ENCODE data around the gene MNAT1.
"Not testable (repeated sequence)": the region's sequence is repeated elsewhere in the genome, so short reads cannot be mapped to it uniquely, and the experiment has no call there.

Gene MNAT1

DNA sequence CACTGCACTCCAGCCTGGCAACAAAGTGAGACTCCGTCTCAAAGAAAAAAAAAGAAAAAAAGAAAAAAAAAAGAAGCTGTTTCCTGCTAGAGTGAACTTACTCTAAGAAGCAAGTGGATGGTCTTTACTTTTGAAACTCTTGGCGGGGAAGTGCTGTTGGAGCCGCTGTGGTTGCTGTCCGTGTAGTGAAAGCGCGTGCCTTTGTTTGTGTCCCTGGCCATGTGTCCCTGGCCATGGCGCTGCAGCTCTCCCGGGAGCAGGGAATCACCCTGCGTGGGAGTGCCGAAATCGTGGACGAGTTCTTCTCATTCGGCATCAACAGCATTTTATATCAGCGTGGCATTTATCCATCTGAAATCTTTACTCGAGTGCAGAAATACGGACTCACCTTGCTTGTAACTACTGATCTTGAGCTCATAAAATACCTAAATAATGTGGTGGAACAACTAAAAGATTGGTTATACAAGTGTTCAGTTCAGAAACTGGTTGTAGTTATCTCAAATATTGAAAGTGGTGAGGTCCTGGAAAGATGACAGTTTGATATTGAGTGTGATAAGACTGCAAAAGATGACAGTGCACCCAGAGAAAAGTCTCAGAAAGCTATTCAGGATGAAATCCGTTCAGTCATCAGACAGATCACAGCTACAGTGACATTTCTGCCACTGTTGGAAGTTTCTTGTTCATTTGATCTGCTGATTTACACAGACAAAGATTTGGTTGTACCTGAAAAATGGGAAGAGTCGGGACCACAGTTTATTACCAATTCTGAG, 45.4 kb downstream of the MNAT1 start:
- H3K27ac ChIP-seq (ENCODE audit: extremely low read depth, low read depth, low read length); H3K4me3 ChIP-seq (ENCODE audit: low read depth, low read length); H3K4me1 ChIP-seq (ENCODE audit: control insufficient read depth, insufficient read depth, low read length); H3K9me3 ChIP-seq (ENCODE audit: control insufficient read depth, insufficient read depth, low read depth, low read length); H3K36me3 ChIP-seq (ENCODE audit: control insufficient read depth in 2 of 2, insufficient read depth in 1 of 2, low read length in 2 of 2); POLR2A ChIA-PET: not testable (repeated sequence)
- CTCF ChIA-PET: interaction anchor here (0.6 kb wide), 1 partner anchor 40 kb away, joined by 3 read pairs; no protein-coding TSS in a partner anchor

- H3K36me3 ChIP-seq (ENCODE audit: control insufficient read depth in 2 of 2, insufficient read depth in 1 of 2, low read length in 2 of 2); H3K4me3 ChIP-seq (ENCODE audit: low read depth, low read length); H3K27ac ChIP-seq (ENCODE audit: extremely low read depth, low read depth, low read length); H3K9me3 ChIP-seq (ENCODE audit: control insufficient read depth, insufficient read depth, low read depth, low read length); H3K4me1 ChIP-seq (ENCODE audit: control insufficient read depth, insufficient read depth, low read length); CTCF ChIA-PET; POLR2A ChIA-PET: not testable (repeated sequence)
These were observed 46.0 kb downstream of the MNAT1 start for GRCh38 chr14:60780558-60780957.

DNA sequence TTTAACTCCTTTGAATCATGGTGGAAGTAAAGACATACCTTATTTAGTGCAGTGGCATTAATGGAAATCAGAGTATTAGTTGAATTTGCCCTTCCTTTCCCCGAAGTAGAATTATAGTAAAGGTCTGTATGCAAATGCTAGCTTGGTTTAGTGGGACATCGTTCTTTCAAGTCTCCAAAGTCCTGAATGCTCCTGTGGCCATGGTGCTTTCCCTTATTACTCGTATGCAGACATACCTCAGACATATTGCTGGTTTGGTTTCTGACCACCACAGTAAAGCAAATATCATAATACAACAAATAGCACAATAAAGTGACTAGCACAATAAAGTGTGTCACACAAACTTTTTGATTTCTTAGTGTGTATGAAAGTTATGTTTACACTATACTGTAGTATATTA, 52.3 kb downstream of the MNAT1 start:
- Histone ChIP-seq H3K4me1 (ENCODE audit: control insufficient read depth, insufficient read depth, low read length) (no peaks in the 10 kb centered on the region), H3K9me3 (ENCODE audit: control insufficient read depth, insufficient read depth, low read depth, low read length) (no peaks in the 10 kb centered on the region), H3K27ac (ENCODE audit: extremely low read depth, low read depth, low read length) (no peak overlapping the region), H3K36me3 (ENCODE audit: control insufficient read depth in 2 of 2, insufficient read depth in 1 of 2, low read length in 2 of 2) (no peaks in the 10 kb centered on the region; a peak in 1 of 3 replicates), H3K4me3 (ENCODE audit: low read depth, low read length) (no peak overlapping the region)
- POLR2A ChIA-PET: no interaction called here
- CTCF ChIA-PET: no interaction called here
- TF ChIP-seq ZNF677 (tag by site-specific recombination; IDR thresholded peaks at IDR 0.05) (no peak), SP3 (tag by site-specific recombination; IDR thresholded peaks at IDR 0.05) (no peak), ZNF121 (tag by site-specific recombination; IDR thresholded peaks at IDR 0.05) (no peak), ZBTB26 (tag by site-specific recombination; optimal IDR thresholded peaks at IDR 0.05) (no peak), PRDM4 (tag by site-specific recombination; IDR thresholded peaks at IDR 0.05) (no peak), GLI4 (tag by site-specific recombination; IDR thresholded peaks at IDR 0.05) (no peak), SP2 (tag by site-specific recombination; IDR thresholded peaks at IDR 0.05) (no peak), ZNF514 (tag by site-specific recombination; IDR thresholded peaks at IDR 0.05) (no peak), ZNF23 (tag by site-specific recombination; IDR thresholded peaks at IDR 0.05; ENCODE audit: borderline replicate concordance) (no peak)
- TF ChIP-seq, protein P1, sequence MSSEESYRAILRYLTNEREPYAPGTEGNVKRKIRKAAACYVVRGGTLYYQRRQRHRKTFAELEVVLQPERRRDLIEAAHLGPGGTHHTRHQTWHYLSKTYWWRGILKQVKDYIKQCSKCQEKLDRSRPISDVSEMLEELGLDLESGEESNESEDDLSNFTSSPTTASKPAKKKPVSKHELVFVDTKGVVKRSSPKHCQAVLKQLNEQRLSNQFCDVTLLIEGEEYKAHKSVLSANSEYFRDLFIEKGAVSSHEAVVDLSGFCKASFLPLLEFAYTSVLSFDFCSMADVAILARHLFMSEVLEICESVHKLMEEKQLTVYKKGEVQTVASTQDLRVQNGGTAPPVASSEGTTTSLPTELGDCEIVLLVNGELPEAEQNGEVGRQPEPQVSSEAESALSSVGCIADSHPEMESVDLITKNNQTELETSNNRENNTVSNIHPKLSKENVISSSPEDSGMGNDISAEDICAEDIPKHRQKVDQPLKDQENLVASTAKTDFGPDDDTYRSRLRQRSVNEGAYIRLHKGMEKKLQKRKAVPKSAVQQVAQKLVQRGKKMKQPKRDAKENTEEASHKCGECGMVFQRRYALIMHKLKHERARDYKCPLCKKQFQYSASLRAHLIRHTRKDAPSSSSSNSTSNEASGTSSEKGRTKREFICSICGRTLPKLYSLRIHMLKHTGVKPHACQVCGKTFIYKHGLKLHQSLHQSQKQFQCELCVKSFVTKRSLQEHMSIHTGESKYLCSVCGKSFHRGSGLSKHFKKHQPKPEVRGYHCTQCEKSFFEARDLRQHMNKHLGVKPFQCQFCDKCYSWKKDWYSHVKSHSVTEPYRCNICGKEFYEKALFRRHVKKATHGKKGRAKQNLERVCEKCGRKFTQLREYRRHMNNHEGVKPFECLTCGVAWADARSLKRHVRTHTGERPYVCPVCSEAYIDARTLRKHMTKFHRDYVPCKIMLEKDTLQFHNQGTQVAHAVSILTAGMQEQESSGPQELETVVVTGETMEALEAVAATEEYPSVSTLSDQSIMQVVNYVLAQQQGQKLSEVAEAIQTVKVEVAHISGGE (tag by site-specific recombination; conservative IDR thresholded peaks at IDR 0.05; ENCODE audit: low read depth): no peak
- TF ChIP-seq, protein P2, sequence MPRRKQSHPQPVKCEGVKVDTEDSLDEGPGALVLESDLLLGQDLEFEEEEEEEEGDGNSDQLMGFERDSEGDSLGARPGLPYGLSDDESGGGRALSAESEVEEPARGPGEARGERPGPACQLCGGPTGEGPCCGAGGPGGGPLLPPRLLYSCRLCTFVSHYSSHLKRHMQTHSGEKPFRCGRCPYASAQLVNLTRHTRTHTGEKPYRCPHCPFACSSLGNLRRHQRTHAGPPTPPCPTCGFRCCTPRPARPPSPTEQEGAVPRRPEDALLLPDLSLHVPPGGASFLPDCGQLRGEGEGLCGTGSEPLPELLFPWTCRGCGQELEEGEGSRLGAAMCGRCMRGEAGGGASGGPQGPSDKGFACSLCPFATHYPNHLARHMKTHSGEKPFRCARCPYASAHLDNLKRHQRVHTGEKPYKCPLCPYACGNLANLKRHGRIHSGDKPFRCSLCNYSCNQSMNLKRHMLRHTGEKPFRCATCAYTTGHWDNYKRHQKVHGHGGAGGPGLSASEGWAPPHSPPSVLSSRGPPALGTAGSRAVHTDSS (tag by site-specific recombination; IDR thresholded peaks at IDR 0.05): no peak
- TF ChIP-seq, protein P3, sequence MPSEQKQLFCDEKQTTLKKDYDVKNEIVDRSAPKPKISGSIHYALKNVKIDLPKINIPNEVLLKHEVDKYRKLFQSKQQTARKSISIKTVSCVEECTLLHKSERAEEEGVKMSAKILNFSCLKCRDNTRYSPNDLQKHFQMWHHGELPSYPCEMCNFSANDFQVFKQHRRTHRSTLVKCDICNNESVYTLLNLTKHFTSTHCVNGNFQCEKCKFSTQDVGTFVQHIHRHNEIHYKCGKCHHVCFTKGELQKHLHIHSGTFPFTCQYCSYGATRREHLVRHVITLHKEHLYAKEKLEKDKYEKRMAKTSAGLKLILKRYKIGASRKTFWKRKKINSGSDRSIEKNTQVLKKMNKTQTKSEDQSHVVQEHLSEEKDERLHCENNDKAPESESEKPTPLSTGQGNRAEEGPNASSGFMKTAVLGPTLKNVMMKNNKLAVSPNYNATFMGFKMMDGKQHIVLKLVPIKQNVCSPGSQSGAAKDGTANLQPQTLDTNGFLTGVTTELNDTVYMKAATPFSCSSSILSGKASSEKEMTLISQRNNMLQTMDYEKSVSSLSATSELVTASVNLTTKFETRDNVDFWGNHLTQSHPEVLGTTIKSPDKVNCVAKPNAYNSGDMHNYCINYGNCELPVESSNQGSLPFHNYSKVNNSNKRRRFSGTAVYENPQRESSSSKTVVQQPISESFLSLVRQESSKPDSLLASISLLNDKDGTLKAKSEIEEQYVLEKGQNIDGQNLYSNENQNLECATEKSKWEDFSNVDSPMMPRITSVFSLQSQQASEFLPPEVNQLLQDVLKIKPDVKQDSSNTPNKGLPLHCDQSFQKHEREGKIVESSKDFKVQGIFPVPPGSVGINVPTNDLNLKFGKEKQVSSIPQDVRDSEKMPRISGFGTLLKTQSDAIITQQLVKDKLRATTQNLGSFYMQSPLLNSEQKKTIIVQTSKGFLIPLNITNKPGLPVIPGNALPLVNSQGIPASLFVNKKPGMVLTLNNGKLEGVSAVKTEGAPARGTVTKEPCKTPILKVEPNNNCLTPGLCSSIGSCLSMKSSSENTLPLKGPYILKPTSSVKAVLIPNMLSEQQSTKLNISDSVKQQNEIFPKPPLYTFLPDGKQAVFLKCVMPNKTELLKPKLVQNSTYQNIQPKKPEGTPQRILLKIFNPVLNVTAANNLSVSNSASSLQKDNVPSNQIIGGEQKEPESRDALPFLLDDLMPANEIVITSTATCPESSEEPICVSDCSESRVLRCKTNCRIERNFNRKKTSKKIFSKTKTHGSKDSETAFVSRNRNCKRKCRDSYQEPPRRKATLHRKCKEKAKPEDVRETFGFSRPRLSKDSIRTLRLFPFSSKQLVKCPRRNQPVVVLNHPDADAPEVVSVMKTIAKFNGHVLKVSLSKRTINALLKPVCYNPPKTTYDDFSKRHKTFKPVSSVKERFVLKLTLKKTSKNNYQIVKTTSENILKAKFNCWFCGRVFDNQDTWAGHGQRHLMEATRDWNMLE (tag by site-specific recombination; conservative IDR thresholded peaks at IDR 0.05; ENCODE audit: low read depth): no peak
- TF ChIP-seq, protein P4, sequence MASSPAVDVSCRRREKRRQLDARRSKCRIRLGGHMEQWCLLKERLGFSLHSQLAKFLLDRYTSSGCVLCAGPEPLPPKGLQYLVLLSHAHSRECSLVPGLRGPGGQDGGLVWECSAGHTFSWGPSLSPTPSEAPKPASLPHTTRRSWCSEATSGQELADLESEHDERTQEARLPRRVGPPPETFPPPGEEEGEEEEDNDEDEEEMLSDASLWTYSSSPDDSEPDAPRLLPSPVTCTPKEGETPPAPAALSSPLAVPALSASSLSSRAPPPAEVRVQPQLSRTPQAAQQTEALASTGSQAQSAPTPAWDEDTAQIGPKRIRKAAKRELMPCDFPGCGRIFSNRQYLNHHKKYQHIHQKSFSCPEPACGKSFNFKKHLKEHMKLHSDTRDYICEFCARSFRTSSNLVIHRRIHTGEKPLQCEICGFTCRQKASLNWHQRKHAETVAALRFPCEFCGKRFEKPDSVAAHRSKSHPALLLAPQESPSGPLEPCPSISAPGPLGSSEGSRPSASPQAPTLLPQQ (tag by site-specific recombination; IDR thresholded peaks at IDR 0.05): no peak

Measured in HEK293 (cell line).